Measurements from ENCODE around the gene CLEC14A.

Gene CLEC14A

GRCh38 chr14:38248321-38249028, 7.4 kb downstream of the CLEC14A start:
- in situ Hi-C loops (cut with MboI; ENCODE audit: low sequenced_read_pairs): no loop called here

- in situ Hi-C loops (cut with MboI; ENCODE audit: low sequenced_read_pairs): no loop called here
These were observed 12.1 kb downstream of the CLEC14A start for GRCh38 chr14:38243696-38244240.

- in situ Hi-C loops (cut with MboI; ENCODE audit: low sequenced_read_pairs): no loop called here
These were observed 17.0 kb downstream of the CLEC14A start for GRCh38 chr14:38238878-38239277.

- in situ Hi-C loops (cut with MboI; ENCODE audit: low sequenced_read_pairs): no loop called here
These were observed 17.6 kb downstream of the CLEC14A start for GRCh38 chr14:38238332-38238731.

GRCh38 chr14:38233218-38233617, 22.7 kb downstream of the CLEC14A start:
- in situ Hi-C loops (cut with MboI; ENCODE audit: low sequenced_read_pairs): no loop called here

GRCh38 chr14:38226366-38226765, 29.5 kb downstream of the CLEC14A start:
- in situ Hi-C loops (cut with MboI; ENCODE audit: low sequenced_read_pairs): no loop called here

- in situ Hi-C loops (cut with MboI; ENCODE audit: low sequenced_read_pairs): no loop called here
These were observed 29.9 kb downstream of the CLEC14A start for GRCh38 chr14:38225946-38226345.

GRCh38 chr14:38224338-38224737, 31.6 kb downstream of the CLEC14A start:
- in situ Hi-C loops (cut with MboI; ENCODE audit: low sequenced_read_pairs): no loop called here

- in situ Hi-C loops (cut with MboI; ENCODE audit: low sequenced_read_pairs): no loop called here
These were observed 34.8 kb downstream of the CLEC14A start for GRCh38 chr14:38221077-38221476.

- in situ Hi-C loops (cut with MboI; ENCODE audit: low sequenced_read_pairs): no loop called here
These were observed 38.3 kb downstream of the CLEC14A start for GRCh38 chr14:38217553-38217952.

- in situ Hi-C loops (cut with MboI; ENCODE audit: low sequenced_read_pairs): no loop called here
These were observed 42.9 kb downstream of the CLEC14A start for GRCh38 chr14:38213001-38213400.

GRCh38 chr14:38212111-38212510, 43.8 kb downstream of the CLEC14A start:
- in situ Hi-C loops (cut with MboI; ENCODE audit: low sequenced_read_pairs): no loop called here

GRCh38 chr14:38211255-38211735, 44.6 kb downstream of the CLEC14A start:
- in situ Hi-C loops (cut with MboI; ENCODE audit: low sequenced_read_pairs): no loop called here

- in situ Hi-C loops (cut with MboI; ENCODE audit: low sequenced_read_pairs): no loop called here
These were observed 45.2 kb downstream of the CLEC14A start for GRCh38 chr14:38210587-38211216.

- in situ Hi-C loops (cut with MboI; ENCODE audit: low sequenced_read_pairs): no loop called here
These were observed 46.0 kb downstream of the CLEC14A start for GRCh38 chr14:38209572-38210557.

- in situ Hi-C loops (cut with MboI; ENCODE audit: low sequenced_read_pairs): no loop called here
These were observed 47.0 kb downstream of the CLEC14A start for GRCh38 chr14:38208618-38209562.

GRCh38 chr14:38207736-38208617, 47.9 kb downstream of the CLEC14A start, which contains the start of gene SSTR1:
Gene SSTR1 (plus strand): TSS chr14:38207904. CDS start chr14:38209390, 1,486 bp downstream.
- in situ Hi-C loops (cut with MboI; ENCODE audit: low sequenced_read_pairs): no loop called here

GRCh38 chr14:38207377-38207735, 48.5 kb downstream of the CLEC14A start:
- in situ Hi-C loops (cut with MboI; ENCODE audit: low sequenced_read_pairs): no loop called here
